ENCODE measurements around the gene AMOTL2.

AMOTL2 gene

GRCh38 chr3:134366221-134366927 lies 7.9 kb downstream of the AMOTL2 start:
- no peak for DNase-seq (ENCODE audit: low read depth)

- no peak for DNase-seq (ENCODE audit: low read depth)
Observed at GRCh38 chr3:134365766-134366065, 8.5 kb downstream of the AMOTL2 start.

- DNase-seq (ENCODE audit: low read depth) = no peak
Observed at GRCh38 chr3:134364936-134365765, 9.1 kb downstream of the AMOTL2 start.

GRCh38 chr3:134364061-134364935 lies 9.9 kb downstream of the AMOTL2 start:
- peak; percentile 73 for DNase-seq (ENCODE audit: low read depth)

- DNase-seq (ENCODE audit: low read depth) = no peak
Observed at GRCh38 chr3:134363381-134363755, 10.9 kb downstream of the AMOTL2 start.

GRCh38 chr3:134362670-134363380 lies 11.4 kb downstream of the AMOTL2 start:
- DNase-seq (ENCODE audit: low read depth) = no peak

- no peak for DNase-seq (ENCODE audit: low read depth)
Observed at GRCh38 chr3:134362221-134362620, 12.0 kb downstream of the AMOTL2 start.

- DNase-seq (ENCODE audit: low read depth) = no peak
Observed at GRCh38 chr3:134361162-134361835, 12.9 kb downstream of the AMOTL2 start.

GRCh38 chr3:134360046-134360445 lies 14.2 kb downstream of the AMOTL2 start:
- DNase-seq (ENCODE audit: low read depth) = no peak

- no peak for DNase-seq (ENCODE audit: low read depth)
Observed at GRCh38 chr3:134359121-134360010, 14.9 kb downstream of the AMOTL2 start.

GRCh38 chr3:134357914-134358811 lies 16.1 kb downstream of the AMOTL2 start:
- DNase-seq (ENCODE audit: low read depth) = peak; percentile 91

- DNase-seq (ENCODE audit: low read depth) = no peak
Observed at GRCh38 chr3:134357261-134357913, 16.9 kb downstream of the AMOTL2 start.

GRCh38 chr3:134356411-134357040 lies 17.7 kb downstream of the AMOTL2 start:
- DNase-seq (ENCODE audit: low read depth) = no peak

GRCh38 chr3:134355416-134355815 lies 18.8 kb downstream of the AMOTL2 start:
- DNase-seq (ENCODE audit: low read depth) = no peak

- DNase-seq (ENCODE audit: low read depth) = no peak
Observed at GRCh38 chr3:134354612-134355251, 19.5 kb downstream of the AMOTL2 start.

GRCh38 chr3:134353831-134354611 lies 20.2 kb downstream of the AMOTL2 start:
- DNase-seq (ENCODE audit: low read depth) = no peak
